Activated CD8-positive, alpha-beta T cell treated with anti-CD3 and anti-CD28 coated beads for 36 hours (primary cell): ENCODE measurements around the gene ANKRD13A. TPM values are rescaled to one million over a fixed set of nuclear protein-coding genes. Genes with fewer than 3 reads are reported as not detected.

Experiments
- ATAC-seq: fragments of 200-7000 bp; cut with Tn5 transposase; one replicate; pipeline ENCODE4 v1.10.0; 2021; ENCODE audit warnings: mild to moderate bottlenecking, moderate library complexity
- CTCF ChIA-PET: fragments of 350-600 bp; sonication (Branson Sonifier 250); formaldehyde crosslinking; loops from one replicate; lab custom pipeline; 2021; ENCODE audit warnings: antibody characterized with exemption; lab: Charles Lee
- POLR2A ChIA-PET: fragments of 350-600 bp; sonication (Branson Sonifier 250); formaldehyde crosslinking; loops from one replicate; lab custom pipeline; 2021; ENCODE audit warnings: antibody characterized with exemption; lab: Charles Lee
- DNase-seq: peaks from one replicate; pipeline ENCODE4 v3.0.0-alpha.2; 2020
- H3K27ac Mint-ChIP-seq: one replicate; pipeline ENCODE4 v1.8.0; 2021; ENCODE audit warnings: mild to moderate bottlenecking, mixed read lengths
- H3K27me3 Mint-ChIP-seq: one replicate; pipeline ENCODE4 v1.8.0; 2021; ENCODE audit warnings: mixed read lengths
- H3K36me3 Mint-ChIP-seq: one replicate; pipeline ENCODE4 v1.8.0; 2021; ENCODE audit warnings: low read depth, mixed read lengths
- H3K4me1 Mint-ChIP-seq: one replicate; pipeline ENCODE4 v1.8.0; 2021; ENCODE audit warnings: low read depth, mixed read lengths
- H3K4me3 Mint-ChIP-seq: one replicate; pipeline ENCODE4 v1.8.0; 2021; ENCODE audit warnings: mild to moderate bottlenecking, moderate library complexity, mixed read lengths
- H3K9me3 Mint-ChIP-seq: one replicate; pipeline ENCODE4 v1.8.0; 2021; ENCODE audit warnings: mixed read lengths
- intact Hi-C: fragments of 100-400 bp; cut with micrococcal nuclease; formaldehyde crosslinking; loops from one replicate; pipeline ENCODE4 v1.10.0; 2022
- total RNA-seq, 2 experiments: library from RNA; stranded (reverse); gene quantifications; one replicate each; pipeline ENCODE4 v1.2.3, GENCODE V29; 2021
- TF ChIP-seq, protein P1 (sequence below): fragments of 200-600 bp; IDR thresholded peaks from one replicate; pipeline ENCODE4 v1.8.0; 2022; ENCODE audit warnings: antibody characterized with exemption, mild to moderate bottlenecking

ANKRD13A gene
- total RNA-seq, 2 experiments from 2014 or later: 33.4 to 37.5 TPM

DNA sequence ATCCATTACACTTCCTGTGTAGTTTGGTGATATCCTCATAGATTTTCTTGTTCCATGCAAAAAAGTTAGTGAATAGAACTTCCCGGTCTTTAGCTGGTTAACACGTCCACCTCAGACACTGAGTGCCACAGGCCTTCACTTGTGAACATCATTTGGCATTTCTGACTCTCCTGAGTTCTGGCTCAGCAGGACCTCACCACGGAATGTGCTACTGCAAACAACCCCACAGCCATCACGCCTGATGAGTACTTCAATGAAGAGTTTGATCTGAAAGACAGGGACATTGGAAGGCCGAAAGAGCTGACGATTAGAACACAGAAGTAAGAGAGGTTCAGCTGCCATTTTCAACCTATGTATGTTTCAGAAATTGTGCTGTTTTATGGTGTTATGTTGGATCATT is 29.1 kb downstream of the ANKRD13A start:
- ChIA-PET POLR2A (interaction anchor here (0.9 to 1.1 kb wide), 2 partner anchors 10 to 14 kb away, joined by 3 read pairs; no protein-coding TSS in a partner anchor), CTCF (interaction anchor here (1.1 kb wide), 1 partner anchor 73 kb away, joined by 4 read pairs; no protein-coding TSS in a partner anchor)
- DNase-seq (no peak), ATAC-seq (no peak)
- TF ChIP-seq, protein P1, sequence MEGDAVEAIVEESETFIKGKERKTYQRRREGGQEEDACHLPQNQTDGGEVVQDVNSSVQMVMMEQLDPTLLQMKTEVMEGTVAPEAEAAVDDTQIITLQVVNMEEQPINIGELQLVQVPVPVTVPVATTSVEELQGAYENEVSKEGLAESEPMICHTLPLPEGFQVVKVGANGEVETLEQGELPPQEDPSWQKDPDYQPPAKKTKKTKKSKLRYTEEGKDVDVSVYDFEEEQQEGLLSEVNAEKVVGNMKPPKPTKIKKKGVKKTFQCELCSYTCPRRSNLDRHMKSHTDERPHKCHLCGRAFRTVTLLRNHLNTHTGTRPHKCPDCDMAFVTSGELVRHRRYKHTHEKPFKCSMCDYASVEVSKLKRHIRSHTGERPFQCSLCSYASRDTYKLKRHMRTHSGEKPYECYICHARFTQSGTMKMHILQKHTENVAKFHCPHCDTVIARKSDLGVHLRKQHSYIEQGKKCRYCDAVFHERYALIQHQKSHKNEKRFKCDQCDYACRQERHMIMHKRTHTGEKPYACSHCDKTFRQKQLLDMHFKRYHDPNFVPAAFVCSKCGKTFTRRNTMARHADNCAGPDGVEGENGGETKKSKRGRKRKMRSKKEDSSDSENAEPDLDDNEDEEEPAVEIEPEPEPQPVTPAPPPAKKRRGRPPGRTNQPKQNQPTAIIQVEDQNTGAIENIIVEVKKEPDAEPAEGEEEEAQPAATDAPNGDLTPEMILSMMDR: no peak
- intact Hi-C loops: no loop called here
- Mint-ChIP-seq H3K36me3 (peaks cover 27% of the 10 kb centered on the region), H3K4me1 (peaks cover 13% of the 10 kb centered on the region), H3K4me3 (no peak overlapping the region), H3K9me3 (no peaks in the 10 kb centered on the region), H3K27ac (no peak overlapping the region), H3K27me3 (no peaks in the 10 kb centered on the region)

DNA sequence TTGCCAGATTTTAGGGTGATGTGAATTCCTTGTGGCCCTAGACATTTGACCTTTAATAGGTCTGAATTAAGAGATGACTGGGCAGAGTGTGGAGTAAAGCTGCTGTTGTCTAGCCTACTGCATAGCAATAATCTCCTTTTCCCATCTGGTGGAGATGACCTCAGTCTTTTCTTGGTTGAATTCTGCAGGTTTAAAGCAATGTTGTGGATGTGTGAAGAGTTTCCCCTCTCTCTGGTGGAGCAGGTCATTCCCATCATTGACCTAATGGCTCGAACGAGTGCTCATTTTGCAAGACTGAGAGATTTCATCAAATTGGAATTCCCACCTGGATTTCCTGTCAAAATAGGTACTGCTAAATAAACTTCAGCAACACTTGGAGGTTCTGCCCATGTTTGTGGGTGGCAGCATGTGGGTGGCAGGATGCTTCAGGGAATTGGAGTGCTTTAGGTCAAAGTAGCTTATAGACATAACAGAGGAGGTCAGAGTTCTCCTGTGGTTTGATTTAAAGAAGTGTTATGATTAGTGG is 30.1 kb downstream of the ANKRD13A start:
- Mint-ChIP-seq H3K4me3 (no peak overlapping the region), H3K27ac (peak overlapping the region; percentile 32), H3K9me3 (no peaks in the 10 kb centered on the region), H3K27me3 (no peaks in the 10 kb centered on the region), H3K36me3 (peaks cover 30% of the 10 kb centered on the region), H3K4me1 (peaks cover 13% of the 10 kb centered on the region)
- intact Hi-C loops: no loop called here
- ChIA-PET CTCF (interaction anchor here (1.0 kb wide), 1 partner anchor 19 kb away, joined by 3 read pairs; no protein-coding TSS in a partner anchor), POLR2A (interaction anchor here (0.9 kb wide), 1 partner anchor 9 kb away, joined by 3 read pairs; no protein-coding TSS in a partner anchor)
- DNase-seq (no peak), ATAC-seq (no peak)
- TF ChIP-seq, protein P1: no peak

DNA sequence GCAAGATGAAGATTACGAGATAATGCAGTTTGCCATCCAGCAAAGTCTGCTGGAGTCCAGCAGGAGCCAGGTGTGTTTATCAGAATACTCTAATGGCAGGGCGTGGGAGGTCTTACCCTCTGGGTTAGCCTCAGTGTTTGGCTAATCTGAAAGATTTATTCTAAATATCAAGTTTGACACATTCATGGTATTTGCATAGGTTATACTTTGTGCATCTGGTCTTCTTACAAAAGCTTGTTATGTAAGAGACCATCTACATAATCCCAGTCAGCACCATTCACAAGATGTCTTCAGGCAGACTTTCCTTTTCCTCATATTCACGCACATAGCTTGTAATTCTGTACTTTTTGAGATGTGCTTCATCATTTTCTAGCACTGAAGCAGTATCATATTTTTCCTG is 34.7 kb downstream of the ANKRD13A start:
- no peaks in the 10 kb centered on the region for H3K9me3 Mint-ChIP-seq
- H3K27ac Mint-ChIP-seq: no peak overlapping the region
- no peak overlapping the region for H3K4me3 Mint-ChIP-seq
- no peaks in the 10 kb centered on the region for H3K27me3 Mint-ChIP-seq
- CTCF ChIA-PET: interaction anchor here (0.7 kb wide), 1 partner anchor 9 kb away, joined by 3 read pairs; no protein-coding TSS in a partner anchor
- intact Hi-C loops: no loop called here
- ATAC-seq (no peak), DNase-seq (no peak)
- POLR2A ChIA-PET: no interaction called here
- H3K36me3 Mint-ChIP-seq: peaks cover 26% of the 10 kb centered on the region
- TF ChIP-seq, protein P1: no peak
- peaks cover 11% of the 10 kb centered on the region for H3K4me1 Mint-ChIP-seq

DNA sequence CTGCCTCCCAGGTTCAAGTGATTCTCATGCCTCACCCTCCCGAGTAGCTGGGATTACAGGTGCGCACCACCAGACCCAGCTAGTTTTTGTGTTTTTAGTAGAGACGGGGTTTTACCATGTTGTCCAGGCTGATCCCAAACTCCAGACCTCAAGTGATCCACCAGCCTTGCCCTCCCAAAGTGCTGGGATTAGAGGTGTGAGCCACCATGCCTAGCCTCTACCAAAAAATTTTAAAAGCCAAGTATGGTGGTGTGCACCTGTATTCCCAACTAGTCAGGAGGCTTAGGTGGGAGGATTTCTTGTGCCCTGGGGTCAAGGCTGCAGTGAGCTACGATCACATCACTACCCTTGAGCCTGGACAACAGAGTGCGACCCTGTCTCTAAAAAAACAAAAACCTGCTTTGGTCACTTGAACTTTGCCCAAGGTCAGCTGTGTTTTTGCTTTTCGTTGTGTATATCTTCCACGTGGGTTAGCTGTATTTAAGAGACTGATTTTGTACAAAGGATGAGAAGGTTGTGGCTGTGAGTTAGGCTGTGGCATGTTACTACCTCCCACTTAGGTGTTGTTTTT is 36.4 kb downstream of the ANKRD13A start:
- intact Hi-C loops: no loop called here
- DNase-seq: no peak
- Mint-ChIP-seq H3K9me3 (no peaks in the 10 kb centered on the region), H3K4me1 (peaks cover 22% of the 10 kb centered on the region), H3K36me3 (peaks cover 29% of the 10 kb centered on the region), H3K27ac (no peak overlapping the region), H3K27me3 (no peaks in the 10 kb centered on the region), H3K4me3 (no peak overlapping the region)
- ATAC-seq: no peak
- POLR2A ChIA-PET: no interaction called here
- CTCF ChIA-PET: interaction anchor here (1.2 kb wide), 2 partner anchors 13 to 44 kb away, joined by 3 read pairs; no protein-coding TSS in a partner anchor
- TF ChIP-seq, protein P1: no peak

DNA sequence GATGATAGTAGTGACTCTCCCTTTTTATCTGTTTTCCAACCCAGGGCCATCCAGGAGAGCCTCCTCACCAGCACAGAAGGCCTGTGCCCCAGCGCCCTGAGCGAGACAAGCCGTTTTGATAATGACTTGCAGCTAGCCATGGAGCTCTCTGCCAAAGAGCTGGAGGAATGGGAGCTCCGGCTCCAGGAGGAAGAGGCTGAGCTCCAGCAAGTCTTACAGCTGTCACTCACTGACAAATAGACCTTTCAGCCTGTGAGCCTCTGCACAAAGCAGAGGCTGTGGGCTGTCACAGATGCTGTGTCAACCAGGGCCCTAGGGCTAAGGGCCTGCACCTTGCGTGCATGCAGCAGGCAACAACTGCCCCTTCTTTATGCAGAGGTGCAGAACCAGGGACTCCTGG is 38.1 kb downstream of the ANKRD13A start:
- Mint-ChIP-seq H3K4me1 (peaks cover 32% of the 10 kb centered on the region), H3K27me3 (no peaks in the 10 kb centered on the region), H3K27ac (no peak overlapping the region), H3K9me3 (no peaks in the 10 kb centered on the region), H3K4me3 (no peak overlapping the region), H3K36me3 (peaks cover 38% of the 10 kb centered on the region)
- intact Hi-C loops: no loop called here
- CTCF ChIA-PET: no interaction called here
- ATAC-seq (no peak), DNase-seq (no peak)
- TF ChIP-seq, protein P1: no peak
- POLR2A ChIA-PET: interaction anchor here (1.4 to 1.7 kb wide), 3 partner anchors 8 to 13 kb away, joined by 3 to 4 read pairs (median 4); partner anchors contain the start of gene C12orf76
